ENCODE data around the gene WDR54.

DNA sequence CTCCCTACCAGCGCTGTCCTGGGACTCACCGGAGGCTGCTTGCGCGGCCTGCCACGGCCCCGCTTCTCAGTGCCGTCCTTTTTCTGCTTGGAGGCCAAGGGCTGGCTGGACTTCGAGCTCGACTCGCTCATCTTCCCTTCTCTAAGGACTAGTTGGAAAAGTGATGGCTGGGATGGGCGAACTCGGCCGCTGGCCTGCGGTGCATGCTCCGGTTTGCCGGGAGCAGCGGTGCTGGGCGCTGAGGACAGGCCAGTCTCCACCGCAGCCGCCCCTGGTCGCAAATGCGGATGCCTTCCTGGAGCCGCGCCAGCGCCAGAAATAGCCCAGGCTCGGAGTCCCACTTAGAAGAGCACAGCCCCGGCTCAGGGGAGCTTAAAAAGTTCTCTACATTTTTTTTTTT lies 3.2 kb upstream of the WDR54 start:
- no peak for TF ChIP-seq ZNF274 (IDR thresholded peaks at IDR 0.05; ENCODE audit: low read depth, low read length)
- no peak for TF ChIP-seq SUZ12 (IDR thresholded peaks at IDR 0.05; ENCODE audit: extremely low read depth, insufficient read depth, insufficient read length)

All from NT2/D1 (cell line).